ENCODE data around the gene DNAAF8.

DNAAF8 gene

DNA sequence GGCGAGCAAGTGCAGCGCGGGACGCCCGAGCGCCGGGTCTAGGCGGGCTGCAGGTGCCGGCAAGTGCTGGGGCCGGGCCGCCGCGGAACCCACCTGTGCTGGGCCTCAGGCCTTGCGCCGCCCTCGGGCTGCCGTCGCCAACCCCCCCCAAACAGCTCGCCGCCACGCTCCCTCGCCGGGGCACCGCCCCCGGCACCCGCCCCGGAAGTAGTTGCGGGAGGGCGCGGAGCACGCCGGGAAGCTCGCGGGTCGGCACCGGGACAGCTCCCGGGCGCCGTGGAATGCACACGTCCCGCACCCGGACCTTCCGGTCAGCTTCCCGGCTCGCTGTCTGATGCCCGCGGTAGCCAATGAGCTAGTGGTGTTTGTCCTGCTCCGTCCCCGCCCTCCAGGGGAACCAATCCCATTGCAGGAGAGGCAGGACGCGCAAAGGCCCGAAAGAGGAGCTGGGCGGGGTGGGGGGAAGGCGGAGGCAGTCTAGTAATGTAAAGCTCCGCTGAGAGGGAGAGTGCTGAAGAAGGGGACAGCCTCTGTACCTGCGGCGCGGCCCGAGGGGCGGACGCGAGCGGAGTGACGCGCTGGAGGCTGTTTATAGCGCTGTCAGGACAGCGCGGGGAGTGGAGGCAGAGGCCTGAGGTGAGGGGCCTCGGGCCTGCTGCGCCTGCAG is at the start of gene DNAAF8, which contains the start of gene ANKS3:
TSS of gene DNAAF8 (plus strand) at position 475 of the 667 bp plus-strand sequence. CDS start 1,978 bp downstream, outside the sequence.
TSS of gene ANKS3 (minus strand) at position 209 of the 667 bp plus-strand sequence. CDS start 4,122 bp downstream, outside the sequence.
- DNase-seq = peak; percentile 98

DNA sequence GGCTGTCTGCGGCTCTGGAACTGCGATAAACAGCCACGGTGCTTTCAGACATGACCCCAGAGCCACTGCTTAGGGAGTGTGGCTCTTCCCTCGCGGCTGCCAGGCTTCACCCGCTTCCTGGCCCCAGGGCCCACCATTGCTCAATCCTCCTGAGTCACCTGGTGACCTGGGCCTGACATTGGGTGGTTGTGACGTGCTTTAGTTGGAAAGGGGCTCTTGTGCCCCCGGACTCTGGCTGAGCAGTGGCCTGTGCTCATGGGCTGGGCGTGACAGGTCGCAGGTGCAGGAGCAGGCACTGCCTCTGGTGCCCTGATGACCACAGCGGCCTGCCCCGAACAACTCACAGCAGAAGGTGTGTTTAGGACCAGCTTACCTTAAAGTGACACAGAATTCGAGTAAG is 49.6 kb upstream of the DNAAF8 start:
- no peak for DNase-seq

DNA sequence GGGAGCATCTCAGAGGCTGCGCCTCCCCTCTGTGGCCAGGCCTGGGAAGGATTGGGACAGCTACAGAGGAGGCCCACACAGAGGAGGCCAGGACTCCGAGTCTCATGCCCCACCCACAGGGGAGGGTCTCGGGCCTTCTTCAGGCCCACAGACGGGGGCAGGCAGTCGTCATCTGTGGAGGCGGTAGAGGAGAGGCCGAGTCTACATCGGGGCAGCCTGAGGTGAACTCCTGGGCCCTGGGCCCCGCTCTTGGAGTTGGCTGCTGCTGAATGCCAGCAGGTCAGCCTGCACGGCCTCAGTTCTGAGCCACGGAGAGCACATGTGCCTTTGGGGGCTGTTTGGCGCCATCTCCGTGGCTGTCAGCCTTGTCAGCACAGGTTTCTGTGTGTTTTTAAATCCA is 49.0 kb upstream of the DNAAF8 start:
- no peak for DNase-seq

DNA sequence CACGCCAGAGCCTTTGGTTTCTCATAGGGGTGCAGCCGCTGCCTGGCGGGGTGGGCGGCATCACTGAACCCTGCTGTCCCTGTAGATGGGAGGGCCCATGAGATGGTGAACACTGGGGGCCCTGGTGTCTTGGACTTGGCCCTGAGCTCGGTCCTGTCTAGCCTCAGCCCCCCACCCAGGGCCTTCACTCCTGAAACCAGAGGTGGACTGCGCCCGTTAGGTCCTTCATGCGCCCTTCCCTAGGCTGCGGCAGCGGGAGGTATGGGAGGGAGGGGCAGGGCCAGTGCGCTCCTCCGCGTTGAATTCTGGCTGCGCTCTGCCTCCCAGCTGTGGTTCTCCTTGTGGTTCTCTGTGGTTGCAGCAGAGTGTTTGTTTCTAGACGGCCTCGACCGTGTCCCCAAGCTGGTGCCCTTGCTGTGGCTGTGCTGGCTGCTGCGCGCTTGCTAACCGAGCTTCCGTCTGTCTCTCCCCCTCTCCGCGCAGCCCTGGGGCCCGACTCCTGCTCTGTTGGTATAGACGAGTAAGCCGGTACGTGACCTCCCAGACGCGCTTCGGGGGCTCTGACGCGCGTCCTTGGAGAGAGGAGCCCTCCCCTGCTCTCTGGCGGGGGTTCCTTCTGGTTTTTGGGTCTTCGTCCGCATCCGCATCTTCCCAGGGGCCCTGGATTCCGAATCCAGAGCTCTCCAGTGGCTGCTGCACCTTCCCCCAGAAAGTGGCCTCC is 48.4 kb upstream of the DNAAF8 start:
- no peak for DNase-seq

DNA sequence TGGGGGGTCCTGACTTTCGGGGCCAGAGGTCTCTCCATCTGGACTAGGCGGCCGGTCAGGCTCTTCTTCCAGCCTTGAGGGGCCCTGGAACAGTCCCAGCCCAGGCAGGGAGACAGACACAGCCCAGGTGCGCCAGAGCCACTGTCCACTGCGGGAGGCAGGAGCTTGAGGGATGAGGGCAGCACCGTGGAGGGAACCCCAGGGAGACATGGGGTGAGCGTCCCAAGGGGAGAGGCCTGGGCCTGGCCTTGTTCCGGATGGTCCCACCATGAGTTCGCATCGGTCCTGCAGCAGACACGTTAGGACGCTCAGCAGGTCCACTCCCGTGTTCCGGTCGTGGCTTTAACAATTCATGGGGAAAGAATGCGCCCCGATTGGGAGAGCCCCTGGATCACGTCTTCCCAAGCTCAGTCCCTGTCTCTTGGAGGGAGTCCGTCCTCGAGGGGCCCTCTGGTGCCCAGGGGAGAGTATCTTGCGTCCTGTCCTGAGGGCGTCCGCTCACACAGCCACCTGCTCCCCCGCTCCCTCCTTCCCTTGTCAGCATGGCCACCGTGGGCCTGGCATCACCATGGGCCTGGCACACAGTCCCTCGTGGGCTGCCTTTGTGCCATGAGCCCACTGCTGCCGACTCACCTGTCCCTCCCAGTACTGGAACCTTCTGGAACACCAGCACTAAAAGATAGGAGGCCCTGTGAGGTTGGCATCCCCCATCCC is 47.7 kb upstream of the DNAAF8 start:
- DNase-seq = no peak

DNA sequence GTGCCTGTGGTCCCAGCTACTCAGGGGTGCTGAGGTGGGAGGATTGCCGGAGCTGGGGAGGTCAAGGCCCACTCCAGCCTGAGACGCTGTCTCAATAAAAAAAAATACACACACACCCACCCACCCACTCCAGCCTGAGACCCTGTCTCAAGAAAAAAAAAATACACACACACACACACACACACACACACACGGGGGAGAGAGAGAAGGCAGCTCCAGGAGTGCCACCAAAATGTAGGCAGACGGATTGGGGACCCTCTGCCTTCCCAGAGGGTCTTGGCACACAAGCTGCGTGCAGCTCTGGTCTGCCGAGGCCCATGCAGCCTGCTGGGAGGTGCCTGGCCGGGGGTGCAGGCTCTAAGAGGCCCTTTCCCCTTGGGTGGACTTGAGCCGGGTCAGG is 46.9 kb upstream of the DNAAF8 start:
- DNase-seq = no peak

DNA sequence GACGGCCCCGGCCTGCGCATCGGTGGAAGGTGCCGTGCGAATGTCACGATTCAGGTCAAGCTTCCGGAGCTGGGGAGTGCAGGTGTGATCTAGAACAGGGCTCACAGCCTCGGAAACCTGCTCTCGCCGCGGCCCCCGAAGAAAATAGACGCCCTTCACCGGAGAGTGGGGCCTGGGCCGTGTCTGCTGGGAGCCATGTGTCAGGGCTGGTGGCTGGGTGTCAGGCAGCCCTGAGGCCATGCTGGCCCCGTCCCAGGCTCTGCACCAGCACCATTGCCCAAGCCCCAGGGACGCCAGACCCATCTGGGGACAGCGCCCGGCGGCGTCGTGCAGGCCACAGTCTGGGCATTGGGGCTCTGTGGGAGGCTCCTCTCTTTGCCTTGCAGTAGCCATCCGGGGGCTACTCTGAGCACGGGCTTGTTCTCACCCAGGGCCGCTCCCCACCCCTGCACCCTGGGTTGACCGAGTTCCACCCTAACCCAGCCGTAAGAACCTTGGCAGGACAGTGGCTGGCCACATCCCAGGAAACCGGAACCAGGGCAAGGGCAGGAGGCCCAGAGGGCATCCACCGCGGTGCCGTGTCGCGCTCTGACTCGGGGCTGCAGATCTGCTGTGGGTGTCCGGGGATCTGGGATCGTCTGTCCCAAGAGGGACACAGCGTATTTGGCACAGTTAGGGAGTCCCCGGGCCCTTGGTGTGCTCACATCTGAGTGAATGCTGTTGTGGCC is 46.2 kb upstream of the DNAAF8 start:
- no peak for DNase-seq

DNA sequence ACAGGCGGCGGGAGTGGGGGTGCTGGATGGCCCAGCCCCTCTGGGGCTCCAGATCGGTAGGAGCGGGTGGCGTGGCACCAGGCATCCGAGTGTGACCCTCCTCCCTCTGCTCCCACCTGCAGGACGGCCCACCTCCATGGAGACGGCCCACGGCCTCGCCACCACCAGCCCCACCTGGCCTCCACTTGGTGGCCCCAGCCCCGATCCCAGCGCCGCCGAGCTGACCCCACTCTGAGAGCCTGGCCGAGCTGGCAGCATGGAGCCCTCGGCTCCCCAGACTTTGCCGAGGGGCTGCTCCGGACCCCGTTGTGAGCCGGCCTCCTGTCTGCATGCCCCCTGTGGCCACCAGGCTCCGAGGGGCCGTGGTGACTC is 45.7 kb upstream of the DNAAF8 start:
- no peak for DNase-seq

DNA sequence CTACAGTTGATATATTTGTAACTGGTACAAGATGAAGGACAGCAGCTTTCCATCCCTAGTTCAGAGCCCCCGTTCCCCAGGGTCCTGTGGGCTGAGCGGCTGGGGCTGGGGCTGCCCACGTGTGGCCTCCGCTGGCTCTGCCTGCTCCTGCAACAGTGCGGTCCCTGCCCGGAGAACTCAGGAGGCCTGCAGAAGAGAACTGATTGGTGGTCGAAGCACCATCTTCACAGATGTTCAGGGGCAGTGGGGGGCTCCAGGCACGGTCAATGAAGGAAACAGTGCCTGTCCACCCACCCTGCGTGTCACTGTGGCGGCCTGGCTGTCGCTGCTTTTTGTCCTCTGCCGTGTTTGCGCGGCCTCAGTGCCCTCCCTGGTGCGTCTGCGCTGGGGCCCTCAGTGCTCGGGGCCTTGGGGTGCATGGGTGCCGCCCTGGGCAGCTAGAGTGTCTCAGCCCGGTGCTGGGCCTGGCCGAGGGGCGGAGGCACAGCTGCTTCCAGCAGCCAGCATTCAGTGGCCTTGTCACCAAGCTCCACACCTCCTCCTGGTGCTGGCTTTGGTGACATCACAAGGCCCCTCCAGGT is 45.2 kb upstream of the DNAAF8 start:
- DNase-seq = no peak

DNA sequence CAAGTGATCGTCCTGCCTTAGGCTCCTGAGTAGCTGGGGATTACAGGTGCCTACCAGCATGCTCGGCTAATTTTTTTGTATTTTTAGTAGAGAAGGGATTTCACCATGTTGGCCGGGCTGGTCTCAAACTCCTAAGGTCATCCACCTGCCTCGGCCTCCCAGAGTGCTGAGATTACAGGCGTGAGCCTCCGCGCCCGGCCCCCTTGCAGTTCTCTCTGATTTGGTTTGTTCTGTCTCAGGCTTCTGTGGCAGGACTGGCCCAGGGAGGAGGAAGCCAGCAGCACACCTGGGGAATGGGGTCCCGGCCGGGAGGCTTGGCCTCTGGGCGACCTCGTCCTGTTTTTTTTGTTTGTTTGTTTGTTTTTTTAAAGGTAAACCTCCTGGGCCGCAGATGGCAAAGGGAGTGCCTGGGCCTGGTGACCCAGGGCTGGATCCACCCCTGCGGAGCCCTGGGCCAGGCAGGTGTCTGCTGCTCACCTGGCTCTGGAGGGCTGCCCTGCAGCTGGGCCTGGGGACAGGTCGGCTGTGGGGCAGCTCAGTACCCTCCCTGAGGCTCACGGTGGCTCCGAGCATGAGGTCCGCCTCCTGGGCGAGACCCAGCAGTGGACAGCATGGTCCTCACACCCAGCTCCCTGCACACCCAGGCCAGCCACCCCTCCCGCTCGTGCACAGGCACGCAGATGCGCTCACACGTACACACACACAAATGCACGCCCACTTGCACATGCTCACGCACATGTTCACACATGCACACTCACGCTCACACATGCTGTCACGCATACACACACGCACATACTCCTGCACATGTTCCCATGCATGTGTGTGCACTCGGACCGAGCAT is 44.3 kb upstream of the DNAAF8 start:
- no peak for DNase-seq

DNA sequence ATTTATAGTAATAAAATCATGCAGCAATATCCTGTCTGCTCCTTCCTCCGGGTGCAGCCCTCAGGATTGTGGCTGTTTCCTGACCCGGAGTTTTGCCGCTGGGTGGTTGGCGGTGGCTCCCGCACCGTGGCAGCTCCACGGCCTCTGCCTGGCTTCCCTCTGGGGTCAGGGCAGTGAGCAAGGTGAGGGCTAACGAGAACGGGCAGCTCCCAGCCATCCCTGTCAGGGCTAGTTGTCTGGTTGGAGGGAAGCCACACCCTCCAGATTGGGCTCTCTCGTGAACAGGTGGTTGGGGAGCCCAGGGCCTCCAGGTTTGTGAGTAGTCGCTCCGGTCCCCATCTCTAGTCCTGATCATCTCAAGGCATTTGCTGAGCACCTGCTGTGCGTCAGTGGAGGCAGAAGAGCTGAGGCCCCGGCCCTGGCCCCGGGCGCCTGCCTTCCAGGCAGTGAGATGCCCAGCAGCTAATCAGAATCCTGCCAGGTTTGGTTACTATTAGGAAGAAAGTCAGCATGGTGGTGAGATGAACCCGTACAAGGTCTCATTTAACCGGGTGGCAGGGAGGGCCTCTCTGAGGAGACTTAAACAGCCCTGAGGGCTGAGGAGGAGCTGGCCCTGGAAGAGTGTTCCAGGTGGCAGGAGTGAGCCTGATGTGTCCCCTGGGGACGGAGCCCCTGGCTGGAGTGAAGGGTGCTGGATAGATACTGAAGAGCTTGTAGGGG is 43.2 kb upstream of the DNAAF8 start:
- no peak for DNase-seq

DNA sequence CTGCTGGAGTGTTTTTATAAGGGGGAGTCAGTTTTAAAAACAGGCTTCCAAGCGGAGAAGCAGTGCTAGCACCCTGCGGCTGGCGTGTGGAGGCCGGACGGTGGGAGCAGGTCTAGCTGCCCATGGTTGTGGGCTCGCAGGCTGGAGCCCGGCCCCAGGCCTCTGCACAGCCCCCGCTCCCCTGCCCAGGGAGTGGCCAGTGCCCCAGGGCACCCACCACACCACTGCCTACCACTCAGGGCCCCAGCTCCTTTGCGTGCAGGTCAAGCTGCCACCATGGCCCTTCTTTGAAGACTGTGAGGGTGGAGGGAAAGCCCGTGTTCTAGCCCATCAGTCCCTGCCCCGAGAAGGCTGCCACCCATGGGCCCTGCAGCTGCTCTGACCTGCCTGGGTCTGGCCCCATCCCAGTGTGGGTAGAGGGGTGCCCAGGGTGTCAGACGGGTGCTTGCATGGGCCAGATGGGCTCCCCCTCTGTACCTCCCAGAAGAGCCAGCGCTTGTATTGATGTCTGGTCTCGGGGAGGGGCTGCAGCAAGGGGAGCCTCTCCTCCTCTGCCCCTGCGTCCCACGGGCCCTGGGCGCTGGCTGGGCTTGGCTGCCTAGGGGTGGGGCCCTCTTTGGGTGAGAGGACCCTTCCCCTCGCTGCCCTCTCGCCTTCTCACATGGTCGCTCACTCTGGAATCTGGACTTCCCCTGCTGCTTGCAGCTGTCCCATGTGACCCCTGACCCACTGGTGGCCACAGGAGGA is 42.5 kb upstream of the DNAAF8 start:
- DNase-seq = no peak

DNA sequence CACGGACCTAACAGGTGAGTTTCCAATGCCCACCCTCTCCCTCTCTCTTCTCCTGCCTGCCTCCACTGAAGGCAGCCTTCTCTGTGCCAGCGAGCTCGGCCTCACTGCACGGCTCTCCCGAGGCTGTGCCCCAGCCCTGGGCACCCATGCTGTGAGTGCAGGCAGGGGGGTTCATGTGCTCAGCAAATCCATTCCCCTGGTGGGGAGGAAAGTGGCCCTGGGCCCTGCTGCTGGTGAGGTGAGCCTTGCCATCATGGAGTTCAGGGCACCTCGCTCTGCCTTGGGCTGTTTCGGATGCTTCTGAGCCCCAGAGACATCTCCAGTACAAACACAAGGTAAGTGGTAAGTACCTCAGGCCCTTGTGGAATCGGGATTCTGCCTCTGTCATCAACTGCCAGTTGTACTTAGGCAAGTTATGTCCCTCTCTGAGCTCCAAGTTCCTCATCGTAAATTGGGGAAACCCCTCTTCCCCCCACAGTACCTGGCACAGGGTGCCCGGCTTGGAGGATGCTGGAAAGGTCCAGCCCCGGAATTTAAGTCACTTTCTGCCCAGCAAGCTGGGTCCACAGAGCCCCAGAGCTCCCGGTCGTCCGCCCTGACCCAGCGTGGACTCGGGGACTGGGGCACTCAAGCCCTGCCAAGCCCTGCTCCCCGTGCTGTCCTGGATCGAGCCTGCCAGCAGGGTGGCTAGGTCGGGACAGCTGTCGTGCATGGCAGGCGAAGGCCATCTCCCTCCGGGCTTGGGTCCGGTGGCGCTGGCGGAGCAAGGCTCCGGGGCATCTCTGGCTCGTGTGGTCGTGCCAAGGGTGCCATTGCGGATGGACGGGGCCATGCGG is 41.7 kb upstream of the DNAAF8 start:
- DNase-seq = peak; percentile 38

DNA sequence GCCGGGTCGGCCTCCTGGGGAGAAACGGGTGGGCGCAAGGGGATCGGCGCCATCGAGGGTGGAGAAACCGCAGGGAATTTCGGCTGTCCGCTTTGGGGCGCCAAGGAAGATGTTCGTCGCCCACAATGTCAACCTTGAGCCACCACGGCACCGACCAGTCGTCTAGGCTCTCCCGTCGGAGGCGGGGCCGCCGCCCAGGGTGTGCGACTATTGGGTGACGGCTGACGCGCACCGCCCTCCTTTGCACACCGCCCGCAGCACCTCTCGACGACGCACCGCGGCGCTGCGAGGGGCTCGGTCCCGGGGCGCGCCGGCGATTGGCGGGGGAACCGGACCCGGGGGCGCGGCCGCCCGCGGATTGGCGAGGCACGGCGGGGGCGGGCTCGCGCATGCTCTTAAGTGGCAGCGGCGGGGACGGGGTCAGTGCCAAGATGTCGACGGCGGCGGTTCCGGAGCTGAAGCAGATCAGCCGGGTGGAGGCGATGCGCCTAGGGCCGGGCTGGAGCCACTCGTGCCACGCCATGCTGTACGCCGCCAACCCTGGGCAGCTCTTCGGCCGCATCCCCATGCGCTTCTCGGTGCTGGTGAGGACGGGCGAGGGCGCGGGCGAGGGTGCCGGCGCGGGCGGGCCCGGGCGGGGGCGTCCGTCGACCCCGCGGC is 40.9 kb upstream of the DNAAF8 start, which contains the start of gene NUDT16L1:
TSS of gene NUDT16L1 (plus strand) at position 267 of the 660 bp plus-strand sequence. CDS start at position 432, 165 bp downstream.
- DNase-seq = peak; percentile 98

DNA sequence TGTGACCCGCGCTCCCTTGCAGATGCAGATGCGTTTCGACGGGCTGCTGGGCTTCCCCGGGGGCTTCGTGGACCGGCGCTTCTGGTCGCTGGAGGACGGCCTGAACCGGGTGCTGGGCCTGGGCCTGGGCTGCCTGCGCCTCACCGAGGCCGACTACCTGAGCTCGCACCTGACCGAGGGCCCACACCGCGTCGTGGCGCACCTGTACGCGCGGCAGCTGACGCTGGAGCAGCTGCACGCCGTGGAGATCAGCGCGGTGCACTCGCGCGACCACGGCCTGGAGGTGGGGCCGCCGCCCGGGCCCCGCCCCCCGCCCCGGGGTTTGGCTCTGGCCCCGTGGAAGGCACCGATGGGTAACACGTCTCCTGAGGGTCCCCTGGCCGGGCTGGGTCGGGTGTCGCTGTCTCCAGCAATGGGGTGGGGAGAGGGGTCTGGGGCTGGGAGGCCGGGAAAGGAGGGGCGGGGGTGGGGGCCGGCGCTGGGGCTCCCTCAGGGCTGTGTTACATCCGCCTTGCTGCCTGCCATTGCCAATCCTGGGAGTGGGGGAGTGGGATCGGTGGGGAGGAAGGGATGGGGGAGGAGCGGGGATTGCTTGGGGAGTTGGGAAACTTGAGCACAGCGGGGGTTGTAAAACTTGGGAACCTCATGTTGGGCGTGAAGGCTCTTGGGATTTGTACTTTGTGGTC is 40.2 kb upstream of the DNAAF8 start:
- DNase-seq = peak; percentile 55

DNA sequence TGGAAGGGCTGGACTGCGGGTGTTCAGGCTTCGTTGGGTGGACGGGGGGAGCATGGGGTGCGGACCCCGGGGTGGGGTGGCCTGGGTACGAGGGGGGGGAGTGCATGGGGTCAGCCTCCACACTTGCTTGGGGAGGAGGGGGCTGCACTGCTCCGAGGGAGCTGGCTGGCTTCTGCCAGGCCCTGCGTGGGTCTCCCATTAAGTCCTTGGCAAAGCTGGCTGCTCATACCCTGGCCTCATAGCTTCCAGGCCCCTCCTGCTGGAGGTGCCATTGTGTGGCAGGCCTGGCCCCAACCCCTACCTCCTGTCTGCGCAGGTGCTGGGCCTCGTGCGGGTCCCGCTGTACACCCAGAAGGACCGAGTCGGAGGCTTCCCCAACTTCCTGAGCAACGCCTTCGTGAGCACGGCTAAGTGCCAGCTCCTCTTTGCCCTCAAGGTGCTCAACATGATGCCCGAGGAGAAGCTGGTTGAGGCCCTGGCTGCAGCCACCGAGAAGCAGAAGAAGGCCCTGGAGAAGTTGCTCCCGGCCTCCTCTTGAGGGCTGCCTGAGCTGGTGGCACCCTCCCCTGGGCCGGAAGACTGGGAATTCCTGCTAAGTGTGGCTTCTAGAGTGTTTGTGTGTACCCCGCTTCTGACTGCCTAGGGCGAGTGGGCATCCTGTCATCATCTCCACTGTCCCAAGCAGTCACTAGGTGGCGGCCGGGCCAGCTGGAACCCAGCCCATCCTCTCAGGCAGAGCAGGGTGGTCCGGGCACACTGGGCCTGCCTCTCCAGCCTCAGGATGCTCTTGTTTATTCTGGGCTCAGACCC is 39.5 kb upstream of the DNAAF8 start:
- DNase-seq = no peak
